HEK293T (cell line): ENCODE data around the gene NOSTRIN.

Experiments used
- ARNT ChIP-seq: fragments of 450-650 bp; IDR thresholded peaks from 2 replicates; pipeline ENCODE4 v1.6.1; 2017; ENCODE audit warnings: mild to moderate bottlenecking
- BHLHE40 ChIP-seq: fragments of 450-650 bp; IDR thresholded peaks from 2 replicates; pipeline ENCODE4 v1.6.1; 2016; ENCODE audit warnings: mild to moderate bottlenecking, moderate library complexity, borderline replicate concordance
- CTBP1 ChIP-seq: fragments of 450-650 bp; IDR thresholded peaks from 2 replicates; pipeline ENCODE4 v1.6.1; 2016; ENCODE audit warnings: borderline replicate concordance
- ELF4 ChIP-seq: fragments of 450-650 bp; IDR thresholded peaks from 2 replicates; pipeline ENCODE4 v1.6.1; 2017; ENCODE audit warnings: antibody characterized with exemption
- FOXK2 ChIP-seq: fragments of 450-650 bp; IDR thresholded peaks from 2 replicates; pipeline ENCODE4 v1.6.1; 2016; ENCODE audit warnings: mild to moderate bottlenecking
- HDGF ChIP-seq: fragments of 450-650 bp; IDR thresholded peaks from 2 replicates; pipeline ENCODE4 v1.6.1; 2017; ENCODE audit warnings: antibody characterized with exemption, borderline replicate concordance
- LEF1 ChIP-seq: fragments of 450-650 bp; IDR thresholded peaks from 2 replicates; pipeline ENCODE4 v1.6.1; 2017; ENCODE audit warnings: mild to moderate bottlenecking, borderline replicate concordance
- NFRKB ChIP-seq: fragments of 450-650 bp; IDR thresholded peaks from 2 replicates; pipeline ENCODE4 v1.6.1; 2016; ENCODE audit warnings: mild to moderate bottlenecking, moderate library complexity
- SP1 ChIP-seq: fragments of 450-650 bp; IDR thresholded peaks from 2 replicates; pipeline ENCODE4 v1.6.1; 2017
- SUZ12 ChIP-seq: fragments of 450-650 bp; IDR thresholded peaks from 2 replicates; pipeline ENCODE4 v1.6.1; 2016; ENCODE audit warnings: mild to moderate bottlenecking
- ZNF384 ChIP-seq: fragments of 450-650 bp; IDR thresholded peaks from 2 replicates; pipeline ENCODE4 v1.6.1; 2016

GRCh38 chr2:168793596-168793995 lies 8.8 kb upstream of the NOSTRIN start:
- TF ChIP-seq BHLHE40, result no peak
- no peak for TF ChIP-seq SP1
- no peak for TF ChIP-seq SUZ12
- no peak for TF ChIP-seq LEF1
- no peak for TF ChIP-seq ELF4
- TF ChIP-seq CTBP1, result no peak
- no peak for TF ChIP-seq HDGF
- TF ChIP-seq NFRKB, result no peak
- TF ChIP-seq FOXK2, result no peak
- no peak for TF ChIP-seq ARNT
- no peak for TF ChIP-seq ZNF384
